ENCODE data around the gene TIMM17B.

GRCh38 chrX:48910926-48911411 is 13.4 kb upstream of the TIMM17B start:
- TF ChIP-seq CTCF (conservative IDR thresholded peaks at IDR 0.05) (no peak), ZFX (IDR thresholded peaks at IDR 0.05) (no peak)

Data from C4-2B (cell line).